Activated naive CD8-positive, alpha-beta T cell treated with anti-CD3 and anti-CD28 coated beads, Interleukin-2, amount 10 ng/mL, durations not matched to agents 7 days and 5 days (primary cell): Measurements from ENCODE around the gene ANKS1B. TPM values are rescaled to one million over a fixed set of nuclear protein-coding genes. Genes with fewer than 3 reads are reported as not detected.
"Not testable (repeated sequence)": the region's sequence is repeated elsewhere in the genome, so short reads cannot be mapped to it uniquely, and the experiment has no call there.

Experiments
- ATAC-seq: fragments of 150-1000 bp; cut with Tn5 transposase; one replicate; pipeline ENCODE4 v1.10.0; 2021; ENCODE audit warnings: low read depth, moderate library complexity
- POLR2A ChIA-PET: fragments of 350-600 bp; sonication (Branson Sonifier 250); formaldehyde crosslinking; loops from one replicate; lab custom pipeline; 2021; ENCODE audit warnings: antibody characterized with exemption; lab: Charles Lee
- DNase-seq: peaks from one replicate; pipeline ENCODE4 v3.0.0; 2021
- H3K27ac Mint-ChIP-seq: one replicate; pipeline ENCODE4 v1.8.0; 2022; ENCODE audit warnings: mild to moderate bottlenecking, mixed read lengths
- H3K27me3 Mint-ChIP-seq: one replicate; pipeline ENCODE4 v1.8.0; 2022; ENCODE audit warnings: mild to moderate bottlenecking, moderate library complexity, mixed read lengths
- H3K36me3 Mint-ChIP-seq: one replicate; pipeline ENCODE4 v1.8.0; 2021; ENCODE audit warnings: mild to moderate bottlenecking, mixed read lengths
- H3K4me1 Mint-ChIP-seq: one replicate; pipeline ENCODE4 v1.8.0; 2021; ENCODE audit warnings: mixed read lengths
- H3K4me3 Mint-ChIP-seq: one replicate; pipeline ENCODE4 v1.8.0; 2022; ENCODE audit warnings: mild to moderate bottlenecking, moderate library complexity, mixed read lengths
- H3K9me3 Mint-ChIP-seq: one replicate; pipeline ENCODE4 v1.8.0; 2021; ENCODE audit warnings: mixed read lengths
- total RNA-seq, 2 experiments: library from RNA; stranded (reverse); gene quantifications; one replicate each; pipeline ENCODE4 v1.2.3, GENCODE V29; 2021

ANKS1B gene
- total RNA-seq, 2 experiments from 2014 or later = not detected

DNA sequence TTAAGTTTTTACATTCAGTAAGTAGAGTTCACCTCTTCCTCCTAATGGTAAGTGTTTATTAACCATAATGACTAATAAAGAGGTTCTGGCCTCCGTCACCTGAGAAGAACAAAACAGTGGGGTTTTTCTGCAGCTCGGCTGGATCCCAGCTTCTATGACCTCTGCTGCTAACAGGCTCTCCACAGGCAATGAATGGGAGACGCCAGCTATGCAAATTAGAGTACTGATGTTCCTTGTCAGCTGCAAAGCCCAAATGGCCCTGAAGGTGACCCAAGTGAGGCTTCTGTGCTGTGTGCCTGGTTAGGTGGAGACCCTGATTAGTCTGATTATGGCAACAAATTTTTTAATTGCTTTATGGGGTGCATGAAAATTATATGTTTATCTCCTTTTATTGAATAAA, 1121.6 kb downstream of the ANKS1B start:
- Mint-ChIP-seq H3K27me3 (peaks cover 3% of the 10 kb centered on the region), H3K9me3 (no peaks in the 10 kb centered on the region), H3K27ac (no peak overlapping the region), H3K36me3 (no peaks in the 10 kb centered on the region), H3K4me1 (no peaks in the 10 kb centered on the region), H3K4me3 (no peak overlapping the region)
- ATAC-seq (no peak), DNase-seq (no peak)
- POLR2A ChIA-PET = no interaction called here

DNA sequence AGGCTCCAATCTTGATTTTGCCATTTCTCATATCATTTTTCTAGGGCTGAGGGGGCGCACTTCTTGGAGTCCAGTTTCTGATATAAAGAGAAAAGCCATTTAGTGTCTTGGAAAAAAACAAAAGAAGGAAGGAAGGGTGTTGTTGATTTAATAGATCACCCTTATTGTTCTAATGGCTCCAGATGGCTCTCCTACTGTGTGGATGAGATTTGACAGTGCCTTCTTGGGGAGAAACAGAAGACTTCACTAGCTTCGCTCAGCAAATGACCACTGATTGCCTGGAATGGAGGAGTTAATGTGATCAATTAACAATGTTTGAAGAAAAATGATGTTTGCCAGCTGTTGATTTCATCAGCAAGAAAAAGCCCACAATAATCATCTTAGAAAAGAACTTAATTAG, 1123.5 kb downstream of the ANKS1B start:
- Mint-ChIP-seq H3K36me3 (no peaks in the 10 kb centered on the region), H3K4me3 (no peak overlapping the region), H3K27me3 (peaks cover 3% of the 10 kb centered on the region), H3K4me1 (no peaks in the 10 kb centered on the region), H3K27ac (no peak overlapping the region), H3K9me3 (no peaks in the 10 kb centered on the region)
- no peak for DNase-seq
- POLR2A ChIA-PET = no interaction called here
- no peak for ATAC-seq

GRCh38 chr12:98856897-98857540, 1127.7 kb downstream of the ANKS1B start:
- DNase-seq (no peak), ATAC-seq (no peak)
- Mint-ChIP-seq H3K27me3 (peaks cover 5% of the 10 kb centered on the region), H3K27ac (no peak overlapping the region), H3K36me3 (no peaks in the 10 kb centered on the region), H3K4me3 (no peak overlapping the region), H3K9me3 (no peaks in the 10 kb centered on the region), H3K4me1 (no peaks in the 10 kb centered on the region)
- POLR2A ChIA-PET = no interaction called here

- no peak overlapping the region for H3K27ac Mint-ChIP-seq
- H3K4me1 Mint-ChIP-seq = no peaks in the 10 kb centered on the region
- ATAC-seq (no peak), DNase-seq (no peak)
- no peaks in the 10 kb centered on the region for H3K9me3 Mint-ChIP-seq
- H3K4me3 Mint-ChIP-seq = no peak overlapping the region
- POLR2A ChIA-PET = no interaction called here
- peaks cover 6% of the 10 kb centered on the region for H3K27me3 Mint-ChIP-seq
- H3K36me3 Mint-ChIP-seq = no peaks in the 10 kb centered on the region
Measured at GRCh38 chr12:98852181-98852580, 1132.6 kb downstream of the ANKS1B start.

- H3K27me3 Mint-ChIP-seq = peaks cover 10% of the 10 kb centered on the region
- peaks cover 7% of the 10 kb centered on the region for H3K4me1 Mint-ChIP-seq
Measured at GRCh38 chr12:98847242-98847641, 1137.5 kb downstream of the ANKS1B start.

GRCh38 chr12:98845957-98846356, 1138.8 kb downstream of the ANKS1B start:
- POLR2A ChIA-PET = no interaction called here
- Mint-ChIP-seq H3K4me3 (no peak overlapping the region), H3K4me1 (peaks cover 7% of the 10 kb centered on the region), H3K27me3 (peaks cover 5% of the 10 kb centered on the region), H3K36me3 (no peaks in the 10 kb centered on the region), H3K9me3 (no peaks in the 10 kb centered on the region), H3K27ac (no peak overlapping the region)
- DNase-seq (no peak), ATAC-seq (no peak)

More at GRCh38 chr12:98847242-98847641, 1137.5 kb downstream of the ANKS1B start:
- DNase-seq (no peak), ATAC-seq (no peak)
- Mint-ChIP-seq H3K4me3 (no peak overlapping the region), H3K36me3 (no peaks in the 10 kb centered on the region), H3K9me3 (no peaks in the 10 kb centered on the region), H3K27ac (no peak overlapping the region)
- POLR2A ChIA-PET = no interaction called here

DNA sequence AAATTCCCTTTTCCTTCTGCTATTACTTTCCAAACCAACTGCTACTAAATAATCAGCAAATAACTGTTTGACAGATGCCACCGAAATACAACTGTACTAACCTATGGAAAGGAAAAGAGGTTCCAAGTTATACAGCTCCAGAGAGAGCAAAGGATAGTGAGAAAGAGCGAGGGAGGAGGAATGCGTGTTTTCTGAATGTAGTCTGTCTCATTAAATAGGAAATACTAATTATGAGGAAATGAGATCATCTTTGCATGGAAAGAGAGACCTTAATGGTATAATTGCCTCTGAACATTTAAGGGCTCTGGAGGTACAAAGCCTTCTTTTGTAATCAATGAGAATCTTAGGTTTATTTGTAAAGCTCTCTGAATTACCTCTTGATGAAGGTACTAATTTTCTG, 1144.4 kb downstream of the ANKS1B start:
- peaks cover 8% of the 10 kb centered on the region for H3K27me3 Mint-ChIP-seq

DNA sequence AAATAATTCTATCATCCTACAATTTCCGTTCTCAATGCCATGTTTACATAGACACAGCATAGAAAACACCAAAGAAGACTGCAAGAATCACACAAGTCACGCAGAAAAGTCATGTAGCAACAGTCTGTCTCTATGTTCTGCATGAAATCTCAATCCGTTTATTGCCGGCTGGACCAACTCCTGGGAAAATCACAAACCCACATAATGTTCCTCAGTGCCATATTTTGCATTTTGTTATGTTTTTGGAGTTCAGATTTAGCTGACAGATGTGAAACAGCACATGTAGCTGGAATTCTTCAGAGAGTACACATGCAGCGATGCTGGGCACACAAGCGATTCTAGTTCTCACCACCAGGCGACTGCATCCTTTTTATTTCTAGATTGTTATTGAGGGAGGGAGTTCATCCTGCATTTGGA, 1146.5 kb downstream of the ANKS1B start:
- H3K4me1 Mint-ChIP-seq = peaks cover 5% of the 10 kb centered on the region
- POLR2A ChIA-PET = no interaction called here

More for the DNA sequence above, 1144.4 kb downstream of the ANKS1B start:
- Mint-ChIP-seq H3K4me1 (peaks cover 7% of the 10 kb centered on the region), H3K27ac (no peak overlapping the region), H3K4me3 (no peak overlapping the region), H3K9me3 (no peaks in the 10 kb centered on the region), H3K36me3 (no peaks in the 10 kb centered on the region)
- DNase-seq (no peak), ATAC-seq (no peak)
- POLR2A ChIA-PET = no interaction called here

DNA sequence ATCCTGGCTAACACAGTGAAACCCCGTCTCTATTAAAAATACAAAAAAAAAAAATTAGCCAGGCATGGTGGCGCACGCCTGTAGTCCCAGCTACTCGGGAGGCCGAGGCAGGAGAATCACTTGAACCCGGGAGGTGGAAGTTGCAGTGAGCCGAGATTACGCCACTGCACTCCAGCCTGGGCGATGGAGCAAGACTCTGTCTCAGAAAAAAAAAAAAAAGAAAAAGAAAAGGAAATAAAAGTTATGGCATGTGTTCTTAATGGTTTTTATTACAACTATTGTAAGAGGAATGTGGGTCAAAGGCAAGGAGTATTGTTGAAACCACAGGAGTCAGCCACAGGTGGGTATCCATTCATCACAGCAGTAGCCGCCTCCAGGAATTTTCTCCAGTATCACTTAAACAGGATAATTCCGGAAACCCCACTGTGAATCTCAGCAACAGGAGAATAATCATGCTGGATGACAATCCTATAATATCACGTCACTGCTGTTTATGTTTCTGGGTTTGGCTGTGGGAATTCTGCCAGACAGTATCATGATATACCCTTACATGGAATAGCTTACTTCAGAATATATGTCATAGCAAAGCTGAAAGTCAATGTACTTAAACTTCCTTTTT, 1147.5 kb downstream of the ANKS1B start:
- H3K27ac Mint-ChIP-seq, H3K36me3 Mint-ChIP-seq, H3K27me3 Mint-ChIP-seq, H3K4me3 Mint-ChIP-seq, DNase-seq, H3K9me3 Mint-ChIP-seq, ATAC-seq, POLR2A ChIA-PET, H3K4me1 Mint-ChIP-seq: not testable (repeated sequence)

More for the DNA sequence above, 1146.5 kb downstream of the ANKS1B start:
- Mint-ChIP-seq H3K4me3 (no peak overlapping the region), H3K9me3 (no peaks in the 10 kb centered on the region), H3K27me3 (peaks cover 6% of the 10 kb centered on the region), H3K36me3 (no peaks in the 10 kb centered on the region), H3K27ac (no peak overlapping the region)
- ATAC-seq = no peak
- DNase-seq = no peak

- Mint-ChIP-seq H3K9me3 (no peaks in the 10 kb centered on the region), H3K27me3 (peaks cover 11% of the 10 kb centered on the region), H3K4me3 (no peak overlapping the region), H3K36me3 (no peaks in the 10 kb centered on the region), H3K27ac (no peak overlapping the region), H3K4me1 (no peaks in the 10 kb centered on the region)
- no peak for ATAC-seq
- no peak for DNase-seq
- POLR2A ChIA-PET = no interaction called here
Measured at GRCh38 chr12:98830657-98831056, 1154.1 kb downstream of the ANKS1B start.

- ATAC-seq (no peak), DNase-seq (no peak)
- Mint-ChIP-seq H3K9me3 (no peaks in the 10 kb centered on the region), H3K27me3 (peaks cover 11% of the 10 kb centered on the region), H3K4me1 (no peaks in the 10 kb centered on the region), H3K27ac (no peak overlapping the region), H3K4me3 (no peak overlapping the region), H3K36me3 (no peaks in the 10 kb centered on the region)
- POLR2A ChIA-PET = no interaction called here
Measured at GRCh38 chr12:98828802-98829600, 1155.7 kb downstream of the ANKS1B start.

DNA sequence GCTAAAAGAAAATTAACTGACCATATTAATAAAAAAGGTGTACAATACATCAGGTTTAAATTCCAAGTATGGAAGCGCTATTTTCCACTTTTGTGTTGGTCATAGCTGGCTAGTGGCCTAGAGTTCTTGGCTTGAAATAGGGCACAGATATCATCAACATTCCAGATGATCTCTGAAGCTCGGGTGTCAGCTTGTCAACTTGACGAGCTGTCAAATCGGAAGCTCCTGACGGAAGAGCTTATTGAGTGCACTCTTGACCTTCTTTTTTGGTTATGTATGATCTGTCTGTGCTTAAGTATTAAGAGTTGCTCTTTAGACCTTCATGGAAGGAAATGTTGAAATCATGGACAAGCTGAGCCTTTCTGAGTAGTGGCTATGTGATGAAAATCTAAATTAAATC, 1161.7 kb downstream of the ANKS1B start:
- H3K36me3 Mint-ChIP-seq = no peaks in the 10 kb centered on the region
- POLR2A ChIA-PET = no interaction called here
- H3K9me3 Mint-ChIP-seq = no peaks in the 10 kb centered on the region
- DNase-seq (no peak), ATAC-seq (no peak)
- no peaks in the 10 kb centered on the region for H3K4me1 Mint-ChIP-seq
- H3K4me3 Mint-ChIP-seq = no peak overlapping the region
- no peak overlapping the region for H3K27ac Mint-ChIP-seq
- H3K27me3 Mint-ChIP-seq = peaks cover 16% of the 10 kb centered on the region

DNA sequence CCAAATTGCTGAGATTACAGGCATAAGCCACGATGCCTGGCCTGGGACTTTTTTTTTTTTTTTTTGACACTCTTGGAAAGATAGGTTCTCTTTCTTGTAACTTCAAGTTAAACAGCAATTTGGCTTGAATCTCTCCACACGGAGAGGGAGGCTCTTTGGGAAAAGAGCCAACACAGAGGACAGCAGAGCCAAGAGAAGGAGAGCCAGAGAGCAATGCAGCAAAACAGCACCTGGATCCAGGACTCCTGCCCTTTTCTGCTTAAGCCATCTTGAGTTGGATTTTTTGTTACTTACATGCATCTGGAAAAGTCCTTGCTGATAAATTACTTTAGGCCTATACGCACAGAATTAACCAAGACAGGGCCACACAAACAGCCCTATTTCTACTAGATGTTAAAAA, 1162.9 kb downstream of the ANKS1B start:
- no peaks in the 10 kb centered on the region for H3K9me3 Mint-ChIP-seq
- H3K36me3 Mint-ChIP-seq = no peaks in the 10 kb centered on the region
- no peak for DNase-seq
- POLR2A ChIA-PET = no interaction called here
- H3K4me3 Mint-ChIP-seq = no peak overlapping the region
- ATAC-seq = no peak
- H3K27me3 Mint-ChIP-seq = peaks cover 18% of the 10 kb centered on the region
- no peaks in the 10 kb centered on the region for H3K4me1 Mint-ChIP-seq
- no peak overlapping the region for H3K27ac Mint-ChIP-seq

GRCh38 chr12:98821232-98821631, 1163.5 kb downstream of the ANKS1B start:
- Mint-ChIP-seq H3K27ac (no peak overlapping the region), H3K36me3 (no peaks in the 10 kb centered on the region), H3K4me1 (no peaks in the 10 kb centered on the region), H3K9me3 (no peaks in the 10 kb centered on the region), H3K27me3 (peaks cover 18% of the 10 kb centered on the region), H3K4me3 (no peak overlapping the region)
- ATAC-seq (no peak), DNase-seq (no peak)
- POLR2A ChIA-PET = no interaction called here
